CD4-positive, alpha-beta T cell treated with Interleukin-17A for 1 hour (primary cell): ENCODE measurements around the gene MGA.

ENCODE experiments used
- DNase-seq: peaks from one replicate; pipeline ENCODE4 v3.0.0-alpha.2; 2020

The MGA gene

GRCh38 chr15:41810651-41811431 lies 150.6 kb downstream of the MGA start:
- DNase-seq = no peak

- DNase-seq = peak; percentile 80
Measured at GRCh38 chr15:41811432-41812195, 151.4 kb downstream of the MGA start.

- no peak for DNase-seq
Measured at GRCh38 chr15:41812820-41813375, 152.7 kb downstream of the MGA start.

GRCh38 chr15:41813426-41813825 lies 153.2 kb downstream of the MGA start:
- no peak for DNase-seq

- DNase-seq = no peak
Measured at GRCh38 chr15:41814534-41814933, 154.3 kb downstream of the MGA start.

GRCh38 chr15:41816788-41817187 lies 156.6 kb downstream of the MGA start:
- no peak for DNase-seq

- no peak for DNase-seq
Measured at GRCh38 chr15:41817327-41817726, 157.1 kb downstream of the MGA start.

GRCh38 chr15:41817781-41818180 lies 157.6 kb downstream of the MGA start:
- no peak for DNase-seq

GRCh38 chr15:41819455-41820050 lies 159.3 kb downstream of the MGA start:
- DNase-seq = no peak

- no peak for DNase-seq
Measured at GRCh38 chr15:41820791-41821423, 160.7 kb downstream of the MGA start.

- no peak for DNase-seq
Measured at GRCh38 chr15:41821831-41822230, 161.6 kb downstream of the MGA start.

GRCh38 chr15:41822471-41822870 lies 162.3 kb downstream of the MGA start:
- no peak for DNase-seq
